ENCODE data around the gene ZNF586.
A peak's percentile ranks its signal among the peaks of the same experiment; 100 is the strongest.
"Not testable (repeated sequence)": the region's sequence is repeated elsewhere in the genome, so short reads cannot be mapped to it uniquely, and the experiment has no call there.

Gene ZNF586

GRCh38 chr19:57769345-57770131, at the start of gene ZNF586:
ZNF586 (plus strand) TSS chr19:57769676; CDS start chr19:57769843, 167 bp downstream.
- peak within 1 kb of the TSS; percentile 79 for H3K9ac ChIP-seq
- peaks cover 40% of the 10 kb centered on the region for H3K9me3 ChIP-seq
- no peaks in the 10 kb centered on the region for H3K27me3 ChIP-seq
- peak within 1 kb of the TSS; percentile 80 for H3K4me3 ChIP-seq
- peak within 1 kb of the TSS; percentile 72 for H3K27ac ChIP-seq
- TF ChIP-seq Cebpa-rat (IDR thresholded peaks at IDR 0.05): no peak
- peaks cover 62% of the 10 kb centered on the region for H3K36me3 ChIP-seq
- H3K4me1 ChIP-seq: peaks cover 15% of the 10 kb centered on the region
- peak within 1 kb of the TSS; percentile 92 for H3K4me2 ChIP-seq
- peaks cover 1% of the 10 kb centered on the region; the same call in 1 of the 2 replicates for H4K20me1 ChIP-seq

DNA sequence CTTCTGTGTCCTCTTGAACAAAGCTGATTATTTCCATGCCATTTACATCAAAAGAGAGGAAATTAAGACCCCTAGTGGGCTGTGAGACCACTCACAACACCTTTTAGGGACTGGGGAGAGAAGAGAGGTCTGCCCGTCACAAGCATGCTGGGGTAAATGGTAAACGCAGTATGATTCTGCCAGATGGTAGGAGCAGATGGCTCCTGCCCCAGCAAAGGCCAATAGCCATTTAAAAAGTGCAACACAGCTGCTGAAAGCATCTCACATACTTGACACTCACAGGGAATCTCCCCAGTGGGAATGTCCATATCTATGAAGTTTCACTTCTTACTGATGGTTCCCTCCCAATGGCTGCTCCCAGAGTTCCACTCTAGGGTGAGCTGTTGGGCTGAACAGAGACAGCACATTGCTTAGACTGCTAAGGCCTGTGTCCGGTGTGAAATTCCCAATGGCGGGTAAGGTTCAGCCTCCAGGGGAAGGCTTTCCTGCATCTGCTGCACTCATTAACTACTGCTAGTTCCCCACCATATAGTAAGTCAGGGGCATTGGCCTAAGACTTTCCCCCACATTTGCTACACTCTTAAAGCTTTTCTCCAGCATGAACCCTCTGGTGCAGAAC, 49.5 kb upstream of the ZNF586 start:
- no peak overlapping the region for H3K9ac ChIP-seq
- H3K36me3 ChIP-seq: peaks cover 86% of the 10 kb centered on the region
- H3K4me3 ChIP-seq: 0 out of 2 replicates have a peak overlapping the region, but pooled peaks have one; percentile 18
- no peaks in the 10 kb centered on the region for H4K20me1 ChIP-seq
- H3K27me3 ChIP-seq: no peaks in the 10 kb centered on the region
- H3K4me2 ChIP-seq: no peak overlapping the region
- peaks cover 65% of the 10 kb centered on the region for H3K9me3 ChIP-seq
- H3K27ac ChIP-seq: no peak overlapping the region
- TF ChIP-seq Cebpa-rat (IDR thresholded peaks at IDR 0.05): no peak
- H3K4me1 ChIP-seq: no peaks in the 10 kb centered on the region

DNA sequence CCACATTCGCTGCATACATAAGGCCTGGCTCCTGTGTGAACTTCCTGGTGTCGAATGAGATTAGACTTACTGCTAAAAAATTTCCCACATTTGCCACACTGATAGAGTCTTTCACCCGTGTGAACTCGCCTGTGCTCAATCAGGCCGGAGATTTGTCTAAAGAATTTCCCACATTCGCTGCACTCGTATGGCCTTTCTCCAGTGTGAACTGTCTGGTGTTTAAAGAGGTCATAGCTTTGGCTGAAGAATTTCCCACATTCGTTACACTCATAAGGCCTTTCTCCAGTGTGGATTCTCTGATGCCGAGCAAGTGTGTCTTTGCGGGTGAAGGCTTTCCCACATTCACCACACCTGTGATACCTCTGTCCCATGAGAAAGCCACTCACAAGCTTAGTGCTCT, 48.6 kb upstream of the ZNF586 start:
- no peak overlapping the region for H3K27ac ChIP-seq
- TF ChIP-seq Cebpa-rat (IDR thresholded peaks at IDR 0.05): no peak
- peaks cover 87% of the 10 kb centered on the region for H3K36me3 ChIP-seq
- H4K20me1 ChIP-seq: no peaks in the 10 kb centered on the region
- peaks cover 72% of the 10 kb centered on the region for H3K9me3 ChIP-seq
- H3K4me2 ChIP-seq: no peak overlapping the region
- H3K4me1 ChIP-seq: no peaks in the 10 kb centered on the region
- H3K9ac ChIP-seq: no peak overlapping the region
- H3K27me3 ChIP-seq: no peaks in the 10 kb centered on the region
- H3K4me3 ChIP-seq: no peak overlapping the region

DNA sequence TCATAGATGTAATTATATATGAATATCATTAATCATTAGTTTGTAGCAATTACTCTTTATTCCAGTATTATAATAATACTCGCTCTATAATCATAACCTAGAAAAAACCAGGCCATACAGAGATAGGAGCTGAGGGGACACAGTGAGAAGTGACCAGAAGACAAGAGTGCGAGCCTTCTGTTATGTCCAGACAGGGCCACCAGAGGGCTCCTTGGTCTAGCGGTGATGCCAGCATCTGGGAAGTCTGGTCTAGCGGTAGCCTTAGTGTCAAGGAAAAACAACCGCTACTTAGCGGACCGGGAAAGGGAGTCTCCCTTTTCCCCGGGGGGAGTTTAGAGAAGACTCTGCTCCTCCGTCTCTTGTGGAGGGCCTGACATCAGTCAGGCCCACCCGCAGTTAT, 31.2 kb upstream of the ZNF586 start:
- not testable (repeated sequence) for H4K20me1 ChIP-seq, H3K27me3 ChIP-seq, H3K4me1 ChIP-seq, H3K9ac ChIP-seq, H3K9me3 ChIP-seq, H3K27ac ChIP-seq, H3K4me2 ChIP-seq, H3K36me3 ChIP-seq, H3K4me3 ChIP-seq

- H3K27me3 ChIP-seq, H3K4me3 ChIP-seq, H3K36me3 ChIP-seq, H3K27ac ChIP-seq, H3K9me3 ChIP-seq, H3K4me2 ChIP-seq, H3K9ac ChIP-seq, H4K20me1 ChIP-seq, H3K4me1 ChIP-seq: not testable (repeated sequence)
Measured at GRCh38 chr19:57738770-57739169, 30.7 kb upstream of the ZNF586 start.

GRCh38 chr19:57746580-57747471, 22.6 kb upstream of the ZNF586 start, which contains the start of gene ZNF776:
ZNF776 (plus strand) TSS chr19:57746815; CDS start chr19:57747059, 244 bp downstream.
- peak within 1 kb of the TSS; percentile 98 for H3K4me2 ChIP-seq
- peaks cover 15% of the 10 kb centered on the region; the same call in 1 of the 2 replicates for H3K9me3 ChIP-seq

DNA sequence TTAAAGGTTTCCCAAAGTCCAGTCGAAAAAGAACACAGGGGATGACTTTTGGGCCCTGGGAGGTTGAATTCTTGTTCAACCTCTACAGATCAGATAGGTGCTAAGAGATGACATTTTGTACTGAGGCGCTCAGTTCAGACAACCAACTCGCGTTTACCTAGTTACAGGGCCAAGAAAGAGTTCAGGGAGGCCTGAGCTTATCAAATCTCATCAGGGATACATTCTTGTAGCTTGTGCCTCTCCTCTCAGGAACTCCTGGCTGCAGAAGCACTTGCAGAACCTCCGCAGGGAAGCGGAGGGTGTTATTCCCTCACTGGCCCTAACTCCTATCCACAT, 22.0 kb upstream of the ZNF586 start:
- Histone ChIP-seq H3K27ac (peak overlapping the region; percentile 89), H3K4me2 (peak overlapping the region; percentile 98), H3K36me3 (peaks cover 44% of the 10 kb centered on the region), H3K4me3 (peak overlapping the region; percentile 97), H3K9ac (peak overlapping the region; percentile 96), H3K27me3 (no peaks in the 10 kb centered on the region), H4K20me1 (peaks cover 16% of the 10 kb centered on the region; the same call in 1 of the 2 replicates), H3K4me1 (peaks cover 23% of the 10 kb centered on the region), H3K9me3 (peaks cover 19% of the 10 kb centered on the region; the same call in 1 of the 2 replicates)
- no peak for TF ChIP-seq Cebpa-rat (IDR thresholded peaks at IDR 0.05)

More at GRCh38 chr19:57746580-57747471, 22.6 kb upstream of the ZNF586 start, which contains the start of gene ZNF776:
- H3K4me3 ChIP-seq: peak within 1 kb of the TSS; percentile 97
- peaks cover 38% of the 10 kb centered on the region for H3K36me3 ChIP-seq
- peaks cover 16% of the 10 kb centered on the region; the same call in 1 of the 2 replicates for H4K20me1 ChIP-seq
- TF ChIP-seq Cebpa-rat (IDR thresholded peaks at IDR 0.05): no peak
- H3K9ac ChIP-seq: peak within 1 kb of the TSS; percentile 96
- peak within 1 kb of the TSS; percentile 89 for H3K27ac ChIP-seq
- H3K27me3 ChIP-seq: no peaks in the 10 kb centered on the region
- H3K4me1 ChIP-seq: peaks cover 23% of the 10 kb centered on the region

DNA sequence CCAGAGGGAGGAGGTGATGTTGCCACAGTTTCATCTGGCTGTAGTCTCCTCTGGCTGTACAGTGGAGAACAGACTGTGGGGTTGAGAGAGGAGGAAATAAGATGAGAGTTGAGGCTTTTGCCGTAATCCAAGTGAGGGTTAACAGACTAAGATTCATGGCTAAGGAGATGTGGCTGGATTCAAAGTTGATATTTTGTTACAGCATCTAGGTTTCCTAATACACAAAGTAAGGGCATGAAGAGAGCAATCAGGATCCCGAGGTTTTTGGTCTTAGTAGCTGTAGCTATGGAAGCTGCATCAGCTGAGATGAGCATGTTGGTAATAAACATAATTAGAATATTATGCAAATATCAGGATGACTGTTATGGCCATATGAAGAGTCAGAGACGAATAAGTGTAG, 21.4 kb upstream of the ZNF586 start:
- peaks cover 50% of the 10 kb centered on the region for H3K36me3 ChIP-seq
- H4K20me1 ChIP-seq: peaks cover 16% of the 10 kb centered on the region; the same call in 1 of the 2 replicates
- H3K9ac ChIP-seq: no peak overlapping the region
- H3K4me1 ChIP-seq: peaks cover 23% of the 10 kb centered on the region
- no peaks in the 10 kb centered on the region for H3K27me3 ChIP-seq
- peaks cover 22% of the 10 kb centered on the region for H3K9me3 ChIP-seq
- TF ChIP-seq Cebpa-rat (IDR thresholded peaks at IDR 0.05): no peak
- peak overlapping the region; percentile 97 for H3K4me3 ChIP-seq
- peak overlapping the region; percentile 98 for H3K4me2 ChIP-seq
- no peak overlapping the region for H3K27ac ChIP-seq

GRCh38 chr19:57754091-57754673, 15.3 kb upstream of the ZNF586 start:
- H4K20me1 ChIP-seq: peaks cover 31% of the 10 kb centered on the region
- peaks cover 30% of the 10 kb centered on the region for H3K9me3 ChIP-seq
- no peak overlapping the region for H3K4me3 ChIP-seq
- no peaks in the 10 kb centered on the region for H3K27me3 ChIP-seq
- peaks cover 4% of the 10 kb centered on the region; the same call in 1 of the 2 replicates for H3K4me1 ChIP-seq
- no peak overlapping the region for H3K4me2 ChIP-seq
- H3K27ac ChIP-seq: no peak overlapping the region
- H3K36me3 ChIP-seq: peaks cover 100% of the 10 kb centered on the region
- no peak for TF ChIP-seq Cebpa-rat (IDR thresholded peaks at IDR 0.05)
- no peak overlapping the region for H3K9ac ChIP-seq

Data from BLaER1 (cell line).